CMK (cell line): Measurements from ENCODE around the gene GTPBP6.
"Not testable (repeated sequence)": the region's sequence is repeated elsewhere in the genome, so short reads cannot be mapped to it uniquely, and the experiment has no call there.

Source experiments
- DNase-seq: peaks from one replicate; pipeline ENCODE4 v3.0.0-alpha.2; 2010; ENCODE audit warnings: low read depth

The GTPBP6 gene

GRCh38 chrX:292900-293897 lies 25.4 kb downstream of the GTPBP6 start:
- DNase-seq: no peak

GRCh38 chrX:291411-291901 lies 27.1 kb downstream of the GTPBP6 start:
- no peak for DNase-seq

- DNase-seq: no peak
Observed at GRCh38 chrX:290476-291166, 28.0 kb downstream of the GTPBP6 start.

- no peak for DNase-seq
Observed at GRCh38 chrX:288561-288991, 30.0 kb downstream of the GTPBP6 start.

GRCh38 chrX:287670-288069 lies 30.9 kb downstream of the GTPBP6 start:
- DNase-seq: no peak

- DNase-seq: no peak
Observed at GRCh38 chrX:285076-285677, 33.4 kb downstream of the GTPBP6 start.

- peak; percentile 82 for DNase-seq
Observed at GRCh38 chrX:283115-283845, 35.3 kb downstream of the GTPBP6 start.

GRCh38 chrX:282000-282681 lies 36.5 kb downstream of the GTPBP6 start:
- DNase-seq: not testable (repeated sequence)

GRCh38 chrX:281166-281999 lies 37.2 kb downstream of the GTPBP6 start, which contains the start of gene PLCXD1:
Gene PLCXD1 (plus strand): TSS chrX:281381. CDS start chrX:284188, 2,807 bp downstream.
- DNase-seq: no peak

- not testable (repeated sequence) for DNase-seq
Observed at GRCh38 chrX:280722-281121, 37.9 kb downstream of the GTPBP6 start.

- not testable (repeated sequence) for DNase-seq
Observed at GRCh38 chrX:279757-280604, 38.6 kb downstream of the GTPBP6 start.

GRCh38 chrX:276581-277201 lies 41.9 kb downstream of the GTPBP6 start:
- DNase-seq: no peak

GRCh38 chrX:275967-276580 lies 42.5 kb downstream of the GTPBP6 start:
- peak; percentile 80 for DNase-seq

- DNase-seq: no peak
Observed at GRCh38 chrX:275476-275966, 43.1 kb downstream of the GTPBP6 start.

GRCh38 chrX:274904-275475 lies 43.6 kb downstream of the GTPBP6 start:
- DNase-seq: peak; percentile 96

- DNase-seq: no peak
Observed at GRCh38 chrX:270848-271367, 47.7 kb downstream of the GTPBP6 start.

GRCh38 chrX:267771-268261 lies 50.8 kb downstream of the GTPBP6 start:
- DNase-seq: no peak
